ENCODE data around the gene PPP3CA.

- TF ChIP-seq CTCF (optimal IDR thresholded peaks at IDR 0.05 in 1 of 3, IDR thresholded peaks at IDR 0.05 in 1 of 3, conservative IDR thresholded peaks at IDR 0.05 in 1 of 3; ENCODE audit: extremely low read depth in 1 of 3, insufficient read depth in 2 of 3, low read length in 3 of 3) (no peak), EZH2 (IDR thresholded peaks at IDR 0.05; ENCODE audit: low read length) (no peak)
These were observed 346.8 kb downstream of the PPP3CA start for GRCh38 chr4:101000496-101000895.
